ENCODE data around the gene PA2G4. TPM values are rescaled to one million over a fixed set of nuclear protein-coding genes. Genes with fewer than 3 reads are reported as not detected.

PA2G4 gene
- total and polyA plus RNA-seq, 2 donors (not counting 3 experiments of a cell fraction or from before 2014, with no cell fraction given) = 121 to 188 TPM

DNA sequence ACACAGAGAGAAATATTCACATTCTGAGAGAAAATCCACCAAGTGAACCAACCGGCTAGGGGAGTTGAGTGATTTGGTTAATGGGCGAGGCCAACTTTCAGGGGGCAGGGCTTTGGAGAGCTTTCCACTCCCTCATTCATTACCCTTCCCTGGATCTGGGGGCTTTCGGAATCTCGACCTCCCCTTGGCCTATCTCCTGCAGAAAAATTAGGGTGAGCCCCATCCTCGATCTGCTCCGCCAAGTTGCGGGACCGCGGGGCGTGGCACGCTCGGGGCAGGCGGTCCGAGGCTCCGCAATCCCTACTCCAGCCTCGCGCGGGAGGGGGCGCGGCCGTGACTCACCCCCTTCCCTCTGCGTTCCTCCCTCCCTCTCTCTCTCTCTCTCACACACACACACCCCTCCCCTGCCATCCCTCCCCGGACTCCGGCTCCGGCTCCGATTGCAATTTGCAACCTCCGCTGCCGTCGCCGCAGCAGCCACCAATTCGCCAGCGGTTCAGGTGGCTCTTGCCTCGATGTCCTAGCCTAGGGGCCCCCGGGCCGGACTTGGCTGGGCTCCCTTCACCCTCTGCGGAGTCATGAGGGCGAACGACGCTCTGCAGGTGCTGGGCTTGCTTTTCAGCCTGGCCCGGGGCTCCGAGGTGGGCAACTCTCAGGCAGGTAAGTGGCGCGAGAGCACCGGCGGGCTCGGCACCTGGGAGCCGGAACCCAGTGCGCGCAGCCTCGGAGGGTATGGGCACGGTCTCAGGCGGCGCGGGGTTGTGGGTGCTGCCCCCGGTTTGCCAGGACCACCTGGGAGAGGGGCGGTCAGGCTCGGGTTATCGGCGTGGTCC lies 24.4 kb upstream of the PA2G4 start, which contains the start of gene ERBB3:
ERBB3 (plus strand) TSS at position 443 of the 833 bp plus-strand sequence; CDS start at position 579, 136 bp downstream.
- ChIA-PET POLR2A (interaction anchor here (1.0 to 1.3 kb wide), 2 partner anchors 24 to 35 kb away, joined by 3 to 4 read pairs; partner anchors contain the start of gene PA2G4), CTCF (interaction anchor here (0.8 to 5.0 kb wide), 17 partner anchors 9 to 350 kb away, joined by 3 to 59 read pairs (median 5); partner anchors contain the start of genes PA2G4 and RNF41)
- dilution Hi-C loops (cut with MboI; ENCODE audit: extremely low pct_ligation_motif_present, low sequenced_read_pairs) (no loop called here), intact Hi-C loops (cut with micrococcal nuclease) (loop anchor here (1.0 kb wide), 5 partner anchors 24 to 84 kb away; partner anchors contain the start of genes PA2G4 and RPL41)
- BruUV-seq (replicated peaks) = no TSS peak
- H2AFZ ChIP-seq (ENCODE audit: low read depth, low read length) = peak within 1 kb of the TSS; percentile 91
- DNase-seq (ENCODE audit: low read depth, low spot score) (peak; percentile 77), FAIRE-seq (peak; percentile 78)
- H4K20me1 ChIP-seq (replicated peaks; ENCODE audit: control insufficient read depth, extremely low read depth, insufficient read depth, low read length) = no peaks in the 10 kb centered on the region
- H3K79me2 ChIP-seq (ENCODE audit: control insufficient read depth, insufficient read depth, low read length) = no peaks in the 10 kb centered on the region
- no peak for TF ChIP-seq EZH2 (IDR thresholded peaks at IDR 0.05; ENCODE audit: borderline replicate concordance, low read depth, low read length, severe bottlenecking)
- TF ChIP-seq, protein P1, sequence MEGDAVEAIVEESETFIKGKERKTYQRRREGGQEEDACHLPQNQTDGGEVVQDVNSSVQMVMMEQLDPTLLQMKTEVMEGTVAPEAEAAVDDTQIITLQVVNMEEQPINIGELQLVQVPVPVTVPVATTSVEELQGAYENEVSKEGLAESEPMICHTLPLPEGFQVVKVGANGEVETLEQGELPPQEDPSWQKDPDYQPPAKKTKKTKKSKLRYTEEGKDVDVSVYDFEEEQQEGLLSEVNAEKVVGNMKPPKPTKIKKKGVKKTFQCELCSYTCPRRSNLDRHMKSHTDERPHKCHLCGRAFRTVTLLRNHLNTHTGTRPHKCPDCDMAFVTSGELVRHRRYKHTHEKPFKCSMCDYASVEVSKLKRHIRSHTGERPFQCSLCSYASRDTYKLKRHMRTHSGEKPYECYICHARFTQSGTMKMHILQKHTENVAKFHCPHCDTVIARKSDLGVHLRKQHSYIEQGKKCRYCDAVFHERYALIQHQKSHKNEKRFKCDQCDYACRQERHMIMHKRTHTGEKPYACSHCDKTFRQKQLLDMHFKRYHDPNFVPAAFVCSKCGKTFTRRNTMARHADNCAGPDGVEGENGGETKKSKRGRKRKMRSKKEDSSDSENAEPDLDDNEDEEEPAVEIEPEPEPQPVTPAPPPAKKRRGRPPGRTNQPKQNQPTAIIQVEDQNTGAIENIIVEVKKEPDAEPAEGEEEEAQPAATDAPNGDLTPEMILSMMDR (IDR thresholded peaks at IDR 0.05; ENCODE audit: extremely low read depth in 1 of 2, insufficient read depth in 1 of 2, low read depth in 1 of 2, low read length in 2 of 2) = peak in 1 of 2 donors; percentile 12
- TF ChIP-seq GATA2 (IDR thresholded peaks at IDR 0.05; ENCODE audit: insufficient read depth, insufficient read length, low read depth, low read length) = no peak
- peak; percentile 23 for TF ChIP-seq JUN (IDR thresholded peaks at IDR 0.05; ENCODE audit: borderline replicate concordance, insufficient read depth, insufficient read length, low read depth)
- peak; percentile 38 for TF ChIP-seq POLR2AphosphoS5 (IDR thresholded peaks at IDR 0.05; ENCODE audit: insufficient read depth, low read depth, low read length)
- TF ChIP-seq FOS (IDR thresholded peaks at IDR 0.05; ENCODE audit: borderline replicate concordance, insufficient read depth, low read length) = peak; percentile 75
- H3K9ac ChIP-seq (replicated peaks; ENCODE audit: extremely low read depth, insufficient read depth, low read length) = peak within 1 kb of the TSS; percentile 41
- H3K27me3 ChIP-seq (ENCODE audit: control insufficient read depth in 2 of 2, insufficient read depth in 2 of 2, low read length in 2 of 2) = peaks cover 2 to 4% of the 10 kb centered on the region in 2 experiments
- H3K36me3 ChIP-seq (ENCODE audit: control insufficient read depth in 2 of 2, extremely low read depth in 1 of 2, insufficient read depth in 2 of 2, low read length in 2 of 2) = no peaks in the 10 kb centered on the region
- H3K4me3 ChIP-seq (replicated peaks in 1 of 3; ENCODE audit: insufficient read depth in 1 of 3, low read depth in 1 of 3, low read length in 3 of 3) = peak within 1 kb of the TSS; percentile 31 to 58 (median 36)
- H3K27ac ChIP-seq (ENCODE audit: insufficient read depth, low read depth, low read length) = no peak within 1 kb of the TSS
- H3K4me1 ChIP-seq (ENCODE audit: control insufficient read depth, extremely low read depth, insufficient read depth, low read length) = peaks cover 8% of the 10 kb centered on the region
- no peaks in the 10 kb centered on the region for H3K9me3 ChIP-seq (replicated peaks; ENCODE audit: control insufficient read depth, insufficient read depth, low read length)
- peak within 1 kb of the TSS; percentile 85 for H3K4me2 ChIP-seq (ENCODE audit: insufficient read depth, low read length)
- no peaks in the 10 kb centered on the region for H3K9me1 ChIP-seq (replicated peaks; ENCODE audit: control insufficient read depth, extremely low read depth, insufficient read depth, low read length)
